ENCODE data around the gene AMBP.
"Not testable (repeated sequence)": the region's sequence is repeated elsewhere in the genome, so short reads cannot be mapped to it uniquely, and the experiment has no call there.

AMBP gene

DNA sequence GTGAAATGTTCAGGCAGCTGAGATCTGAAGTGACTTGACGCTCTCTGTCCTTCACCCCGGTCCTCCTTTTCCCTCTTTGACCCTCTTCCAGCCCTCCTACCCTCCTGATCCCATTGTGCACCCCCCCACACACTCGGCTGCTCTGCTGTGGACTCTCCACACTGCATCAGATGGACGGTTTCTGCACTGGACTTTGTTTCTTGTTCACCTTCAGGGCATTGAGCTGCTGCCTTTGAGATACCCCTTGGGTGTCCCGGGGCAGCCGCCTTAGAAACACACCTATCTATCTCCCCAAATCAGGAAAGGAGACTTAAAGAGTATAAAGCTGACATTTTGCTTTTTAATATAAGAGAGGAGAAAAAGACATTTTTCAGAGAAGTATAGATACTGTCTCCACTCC is 27.5 kb downstream of the AMBP start:
- DNase-seq (ENCODE audit: low spot score) = no peak

DNA sequence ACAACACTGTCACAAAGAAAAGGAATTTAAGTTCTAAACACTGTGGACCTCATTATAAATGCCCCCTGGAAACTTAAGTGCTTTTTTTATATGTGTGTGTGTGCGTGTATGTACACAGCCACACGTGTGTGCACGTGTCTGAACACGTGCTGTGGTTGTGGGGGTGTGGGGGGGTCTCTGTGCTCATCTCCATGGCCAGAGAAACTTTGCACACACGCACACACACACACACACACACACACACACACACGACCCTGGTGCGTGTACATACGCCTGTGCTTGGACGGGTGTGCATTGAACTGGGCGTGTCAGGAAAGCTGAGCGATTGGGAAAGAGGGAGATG is 27.9 kb downstream of the AMBP start:
- DNase-seq (ENCODE audit: low spot score) = no peak

DNA sequence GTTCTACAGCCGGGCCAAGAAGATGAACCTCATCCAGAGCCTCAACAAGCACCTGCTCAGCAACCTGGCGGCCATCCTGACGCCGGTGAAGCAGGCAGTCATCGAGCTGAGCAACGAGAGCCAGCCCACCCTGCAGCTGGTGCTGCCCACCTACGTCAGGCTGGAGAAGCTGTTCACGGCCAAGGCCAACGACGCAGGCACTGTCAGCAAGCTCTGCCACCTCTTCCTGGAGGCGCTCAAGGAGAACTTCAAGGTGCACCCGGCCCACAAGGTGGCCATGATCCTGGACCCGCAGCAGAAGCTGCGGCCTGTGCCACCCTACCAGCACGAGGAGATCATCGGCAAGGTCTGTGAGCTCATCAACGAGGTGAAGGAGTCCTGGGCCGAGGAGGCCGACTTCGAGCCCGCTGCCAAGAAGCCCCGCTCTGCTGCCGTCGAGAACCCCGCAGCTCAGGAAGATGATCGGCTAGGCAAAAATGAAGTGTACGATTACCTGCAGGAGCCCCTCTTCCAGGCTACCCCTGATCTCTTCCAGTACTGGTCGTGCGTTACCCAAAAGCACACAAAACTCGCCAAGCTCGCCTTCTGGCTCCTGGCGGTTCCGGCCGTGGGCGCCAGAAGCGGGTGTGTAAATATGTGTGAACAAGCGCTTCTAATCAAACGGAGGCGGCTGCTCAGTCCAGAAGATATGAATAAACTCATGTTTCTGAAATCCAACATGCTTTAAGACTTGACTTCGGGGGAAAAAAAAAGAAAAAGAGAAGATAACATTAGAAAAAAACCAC is 28.5 kb downstream of the AMBP start:
- DNase-seq (ENCODE audit: low spot score) = no peak

DNA sequence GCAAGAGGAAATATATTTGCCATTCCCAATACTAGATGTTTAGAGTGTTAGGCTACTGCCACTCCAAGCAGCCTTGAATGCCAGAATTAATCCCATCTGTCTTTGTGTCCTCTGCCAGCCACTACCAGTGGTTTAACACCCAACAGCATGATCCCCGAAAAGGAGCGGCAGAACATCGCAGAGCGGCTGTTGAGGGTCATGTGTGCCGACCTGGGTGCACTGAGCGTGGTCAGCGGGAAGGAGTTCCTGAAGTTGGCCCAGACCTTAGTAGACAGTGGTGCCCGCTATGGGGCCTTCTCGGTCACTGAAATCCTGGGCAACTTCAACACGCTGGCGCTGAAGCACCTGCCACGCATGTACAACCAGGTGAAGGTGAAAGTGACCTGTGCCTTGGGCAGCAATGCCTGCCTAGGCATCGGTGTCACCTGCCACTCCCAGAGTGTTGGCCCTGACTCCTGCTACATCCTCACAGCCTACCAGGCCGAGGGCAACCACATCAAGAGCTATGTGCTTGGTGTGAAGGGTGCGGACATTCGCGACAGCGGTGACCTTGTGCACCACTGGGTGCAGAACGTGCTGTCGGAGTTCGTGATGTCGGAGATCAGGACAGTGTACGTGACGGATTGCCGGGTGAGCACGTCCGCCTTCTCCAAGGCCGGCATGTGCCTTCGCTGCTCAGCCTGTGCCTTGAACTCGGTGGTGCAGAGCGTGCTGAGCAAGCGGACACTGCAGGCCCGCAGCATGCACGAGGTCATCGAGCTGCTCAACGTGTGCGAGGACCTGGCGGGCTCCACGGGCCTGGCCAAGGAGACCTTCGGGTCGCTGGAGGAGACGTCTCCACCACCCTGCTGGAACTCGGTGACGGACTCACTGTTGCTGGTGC is 29.3 kb downstream of the AMBP start:
- no peak for DNase-seq (ENCODE audit: low spot score)

DNA sequence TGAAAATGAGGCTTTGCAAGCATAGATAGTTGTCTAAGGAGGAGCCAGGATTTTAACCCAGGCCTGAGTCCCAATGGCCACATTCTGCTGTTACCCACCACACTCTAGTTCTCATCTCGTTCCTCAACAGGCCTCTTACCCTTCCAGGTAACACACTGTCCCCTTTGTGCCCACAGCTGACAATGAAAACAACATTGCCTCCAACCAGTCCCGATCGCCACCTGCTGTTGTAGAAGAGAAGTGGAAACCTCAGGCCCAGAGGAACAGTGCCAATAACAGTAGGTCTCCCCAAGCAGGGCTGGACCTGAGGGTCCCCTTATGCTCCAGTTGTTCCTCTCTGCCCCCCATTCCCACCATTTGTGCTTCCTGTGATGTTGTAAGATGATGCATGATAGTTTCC is 30.4 kb downstream of the AMBP start:
- no peak for DNase-seq (ENCODE audit: low spot score)

DNA sequence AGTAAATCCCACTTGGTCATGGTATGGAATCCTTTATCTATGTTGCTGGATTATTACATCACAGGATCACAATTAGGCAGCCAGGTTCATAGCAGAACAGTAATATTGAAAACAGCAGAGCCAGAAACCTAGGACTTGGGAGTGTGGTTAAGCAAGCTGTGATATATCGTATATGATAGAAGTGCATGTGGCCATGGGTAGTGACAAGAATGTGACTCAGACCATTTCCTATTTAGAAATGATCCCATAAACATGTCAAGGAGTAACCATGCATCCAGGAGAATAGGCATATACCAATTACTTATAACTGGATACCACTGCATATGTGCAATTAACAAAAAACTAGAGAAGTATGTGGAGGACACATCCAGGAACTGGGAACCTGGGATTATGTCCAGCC is 31.2 kb downstream of the AMBP start:
- DNase-seq (ENCODE audit: low spot score) = no peak

DNA sequence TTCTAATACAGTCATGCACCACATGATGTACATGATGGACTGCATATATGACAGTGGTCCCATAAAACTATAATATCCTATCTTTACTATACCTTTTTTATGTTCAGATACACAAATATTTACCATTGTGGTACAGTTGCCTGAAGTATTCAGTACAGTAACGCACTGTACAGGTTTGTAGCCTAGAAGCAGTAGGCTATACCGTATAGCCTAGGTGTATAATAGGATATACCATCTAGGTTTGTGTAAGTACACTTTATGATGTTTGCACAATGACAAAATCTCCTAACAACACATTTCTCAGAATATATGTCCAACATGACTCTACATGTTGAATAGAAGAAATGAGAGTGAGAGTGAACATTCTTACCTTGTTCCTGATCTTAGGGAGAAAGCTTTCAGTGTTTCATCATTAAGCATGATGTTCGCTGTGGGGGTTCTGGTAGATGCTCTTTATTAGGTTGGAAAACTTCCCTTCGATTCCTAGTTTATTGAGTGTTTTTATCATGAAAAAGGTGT is 31.8 kb downstream of the AMBP start:
- DNase-seq (ENCODE audit: low spot score) = no peak

DNA sequence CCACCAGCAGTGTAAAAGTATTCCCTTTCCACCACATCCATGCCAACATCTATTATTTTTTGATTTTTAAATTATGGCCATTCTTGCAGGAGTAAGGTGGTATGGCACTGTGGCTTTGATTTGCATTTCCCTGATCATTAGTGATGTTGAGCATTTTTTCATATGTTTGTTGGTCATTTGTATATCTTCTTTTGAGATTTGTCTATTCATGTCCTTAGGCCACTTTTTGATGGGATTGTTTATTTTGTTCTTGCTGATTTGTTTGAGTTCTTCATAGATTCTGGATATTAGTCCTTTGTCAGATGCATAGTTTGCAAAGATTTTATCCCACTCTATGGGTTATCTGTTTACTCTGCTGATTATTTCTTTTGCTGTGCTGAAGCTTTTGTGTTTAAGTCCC is 34.4 kb downstream of the AMBP start:
- DNase-seq (ENCODE audit: low spot score) = not testable (repeated sequence)

DNA sequence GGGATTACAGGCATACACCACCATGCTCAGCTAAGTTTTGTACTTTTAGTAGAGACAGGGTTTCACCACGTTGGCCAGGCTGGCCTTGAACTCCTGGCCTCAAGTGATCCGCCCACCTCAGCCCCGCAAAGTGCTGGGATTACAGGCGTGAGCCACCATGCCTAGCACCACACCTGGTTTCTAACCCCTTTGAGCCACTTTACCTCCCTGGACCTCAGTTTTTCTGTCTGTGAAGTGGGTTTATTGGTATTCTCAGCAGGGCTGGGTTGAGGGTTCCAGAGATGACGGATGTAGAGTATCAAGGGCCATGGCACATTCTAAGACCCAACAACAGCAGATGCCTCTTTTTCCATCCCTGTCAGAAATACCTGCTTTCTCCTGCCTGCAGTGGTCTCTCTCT is 38.6 kb downstream of the AMBP start:
- no peak for DNase-seq (ENCODE audit: low spot score)

DNA sequence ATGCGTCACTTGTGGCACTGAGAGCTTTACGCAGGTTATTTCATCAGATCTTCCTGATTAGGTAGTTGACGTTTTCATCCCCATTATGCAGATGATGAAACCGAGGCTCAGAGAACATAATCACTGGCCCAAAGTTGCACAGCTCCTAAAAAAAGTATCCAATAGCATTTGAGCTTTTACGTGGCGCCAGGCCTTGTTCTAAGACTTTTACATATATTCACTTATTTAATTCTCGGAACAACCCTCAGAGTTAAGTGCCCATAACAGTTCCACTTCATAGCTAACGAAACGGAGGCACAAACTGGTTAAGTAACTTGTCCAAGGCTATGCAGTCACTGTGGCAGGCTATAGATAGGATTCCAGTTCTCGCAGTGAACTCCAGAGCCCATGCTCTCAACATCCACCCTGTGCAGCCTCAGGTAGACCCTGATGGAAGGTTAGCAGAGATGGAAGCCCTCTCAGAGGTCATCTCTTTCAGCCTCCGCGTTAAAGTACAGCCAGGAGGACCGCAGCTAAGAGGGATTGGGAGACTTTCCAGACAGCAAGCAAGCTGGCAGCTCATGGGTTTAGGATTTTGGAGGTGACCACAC is 39.3 kb downstream of the AMBP start:
- DNase-seq (ENCODE audit: low spot score) = no peak

DNA sequence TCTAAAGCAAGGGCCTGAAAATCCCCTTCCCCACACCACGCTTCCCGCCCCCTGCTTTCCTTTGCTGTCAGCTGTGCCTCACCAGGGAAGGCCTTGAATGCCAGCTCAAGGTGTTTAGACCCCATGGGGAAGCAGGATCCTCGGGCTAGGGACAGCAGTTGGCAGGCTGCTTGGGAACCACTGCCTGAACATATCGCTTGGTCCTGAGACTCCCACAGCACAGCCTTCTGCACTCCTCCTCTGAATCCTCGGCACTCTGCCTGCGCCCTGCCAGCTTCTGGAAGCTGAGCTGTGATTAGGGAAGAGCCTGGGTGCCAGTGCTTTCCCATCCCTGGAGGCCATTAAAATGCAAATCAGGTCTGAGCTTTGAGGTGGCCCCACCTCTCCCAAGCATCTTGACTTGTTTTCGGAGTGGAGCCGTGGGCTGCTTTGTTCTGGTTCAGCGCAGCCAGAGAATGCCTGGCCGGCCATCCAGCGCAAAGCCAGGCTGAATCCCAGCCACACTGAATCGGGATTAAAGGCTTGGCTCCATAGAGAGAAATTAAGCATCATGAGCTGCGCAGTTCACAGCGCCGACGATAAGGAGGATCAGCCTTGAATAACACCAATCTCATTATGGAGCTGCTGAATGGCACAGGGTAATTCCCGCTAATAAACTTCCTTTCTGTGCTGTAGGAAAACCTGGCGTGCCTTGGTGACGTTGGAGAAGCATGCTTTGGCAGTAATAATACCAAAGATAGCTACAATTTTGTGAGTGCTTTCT is 40.0 kb downstream of the AMBP start:
- DNase-seq (ENCODE audit: low spot score) = peak; percentile 1

DNA sequence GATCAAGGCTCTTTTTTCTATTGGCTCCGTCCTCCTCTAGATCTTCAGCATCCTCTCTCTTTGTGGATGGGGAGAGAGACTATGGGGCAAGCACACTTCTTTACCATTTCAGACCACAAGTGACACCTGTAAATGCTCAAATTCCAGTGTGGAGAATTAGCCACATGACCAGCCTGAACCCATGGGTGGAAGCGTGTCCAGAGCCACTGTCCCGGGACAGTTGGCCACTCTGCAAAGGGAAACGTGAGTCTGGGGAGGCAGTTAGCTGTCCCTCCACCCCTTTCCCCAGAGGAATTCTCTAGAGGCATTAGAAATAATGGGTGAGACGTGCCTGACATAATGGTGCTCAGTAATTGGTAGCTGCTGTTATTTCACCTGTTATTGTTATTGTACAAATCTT is 40.9 kb downstream of the AMBP start:
- no peak for DNase-seq (ENCODE audit: low spot score)

DNA sequence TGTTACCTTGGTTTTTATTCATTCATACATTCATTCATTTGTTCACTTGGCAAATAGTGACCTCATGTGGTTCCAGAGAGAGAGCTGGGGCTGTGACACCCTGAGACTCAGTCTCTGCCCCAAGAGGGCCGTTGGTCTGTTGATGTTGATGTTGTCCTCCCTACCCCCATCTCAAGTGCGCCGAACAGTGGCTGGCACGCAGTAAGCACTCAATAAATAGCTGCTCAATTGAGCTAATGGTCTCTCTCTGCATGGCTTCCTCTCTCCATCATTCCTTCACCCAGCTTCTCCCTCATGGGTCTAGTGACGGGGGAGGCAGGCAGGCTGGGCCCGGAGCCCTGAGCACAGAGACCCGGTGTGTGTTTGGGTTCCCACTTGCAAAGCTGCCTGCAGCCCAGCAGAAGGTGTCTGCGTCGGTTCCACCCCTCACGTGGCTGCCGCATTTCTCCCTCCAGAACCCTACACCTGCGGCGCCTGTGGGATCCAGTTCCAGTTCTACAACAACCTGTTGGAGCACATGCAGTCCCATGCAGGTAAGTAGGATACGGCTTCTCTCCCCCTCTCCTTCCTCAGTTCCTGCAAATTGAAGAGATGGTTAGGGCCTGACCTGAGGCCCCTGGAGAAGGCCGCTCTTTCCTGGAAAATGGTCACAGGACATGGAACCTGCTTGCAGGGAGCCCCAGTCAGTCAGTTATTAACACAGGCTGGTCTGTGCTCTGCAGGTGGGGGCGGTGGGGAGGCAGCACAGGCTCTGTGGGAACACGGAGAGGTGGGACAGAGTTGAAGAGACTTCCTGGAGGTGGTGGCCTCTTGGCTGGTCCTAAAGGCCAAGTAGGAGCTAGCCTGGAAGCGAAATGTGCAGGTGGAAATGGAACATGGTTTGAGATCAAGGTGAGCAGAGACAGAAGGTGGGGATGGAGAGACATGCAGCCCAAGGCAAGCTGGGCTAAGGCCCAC is 42.0 kb downstream of the AMBP start:
- DNase-seq (ENCODE audit: low spot score) = no peak

DNA sequence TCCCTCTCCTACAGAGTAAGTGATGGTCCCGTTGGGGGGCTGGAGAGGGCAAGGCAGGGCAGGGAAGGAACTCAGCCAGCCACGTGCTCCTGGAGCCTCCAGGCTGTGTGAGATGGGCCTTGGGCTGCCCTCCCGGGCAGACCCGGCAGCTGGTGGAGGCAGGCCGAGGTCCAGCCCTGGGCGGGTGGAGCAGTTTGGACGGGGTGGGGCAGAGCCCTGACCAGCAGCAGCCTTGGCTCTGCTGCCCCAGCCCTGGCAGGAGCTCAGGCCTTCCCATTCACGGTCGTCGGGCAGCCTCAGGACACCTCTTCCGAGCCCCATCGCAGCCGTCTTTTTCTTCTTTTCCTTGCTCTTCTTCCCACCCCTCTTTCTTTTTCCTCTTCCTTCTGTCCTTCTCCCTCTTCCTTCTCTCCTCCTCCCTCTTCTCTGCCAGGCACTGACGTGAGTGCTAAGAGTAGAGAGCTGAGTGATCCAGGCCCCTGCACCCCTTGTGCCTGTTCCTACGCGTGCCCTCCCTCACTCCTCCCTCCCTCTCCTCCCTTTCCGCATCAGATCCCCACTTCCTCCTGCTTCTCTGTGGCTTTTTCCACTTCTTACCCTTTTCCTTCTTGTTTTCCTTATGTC is 42.8 kb downstream of the AMBP start:
- DNase-seq (ENCODE audit: low spot score) = no peak

DNA sequence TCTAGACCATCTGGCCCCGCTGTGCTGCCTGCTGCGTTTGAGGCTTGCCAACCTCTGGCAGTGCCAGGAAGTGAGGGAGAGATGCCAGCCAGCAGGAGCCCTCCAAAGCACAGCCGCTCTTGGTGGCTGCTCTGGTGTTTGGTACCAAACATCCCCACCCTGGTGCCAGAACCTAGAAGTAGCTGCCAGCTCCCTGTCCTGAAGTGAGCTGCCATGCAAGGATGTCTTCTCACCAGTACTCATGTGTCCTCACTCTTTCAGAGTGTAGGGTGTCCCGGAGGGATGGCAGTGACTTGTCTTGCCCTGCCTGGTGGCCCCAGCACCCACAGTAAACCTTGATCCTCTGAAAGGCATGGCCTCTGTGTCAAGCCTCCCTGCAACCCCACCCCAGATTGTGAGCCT is 43.4 kb downstream of the AMBP start:
- peak; percentile 15 for DNase-seq (ENCODE audit: low spot score)

DNA sequence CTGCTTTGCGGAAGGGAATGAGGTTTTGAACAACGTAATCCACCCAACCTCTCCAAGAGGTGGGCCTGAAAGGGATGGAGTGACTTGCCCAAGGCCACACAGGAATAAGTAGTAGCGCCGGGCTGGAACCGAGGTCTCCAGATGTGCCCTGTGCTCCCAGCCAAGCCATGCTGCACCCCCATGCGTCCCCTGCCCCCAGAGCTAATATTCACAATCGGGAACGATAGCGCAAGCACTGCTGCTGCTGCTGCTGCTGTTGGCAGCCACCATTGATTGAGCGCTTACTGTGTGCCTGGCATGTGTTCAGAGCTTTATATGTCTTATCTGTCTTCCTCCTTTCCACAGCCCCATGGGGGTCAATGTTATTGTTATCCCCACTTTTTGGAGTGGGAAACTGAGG is 43.9 kb downstream of the AMBP start:
- no peak for DNase-seq (ENCODE audit: low spot score)

DNA sequence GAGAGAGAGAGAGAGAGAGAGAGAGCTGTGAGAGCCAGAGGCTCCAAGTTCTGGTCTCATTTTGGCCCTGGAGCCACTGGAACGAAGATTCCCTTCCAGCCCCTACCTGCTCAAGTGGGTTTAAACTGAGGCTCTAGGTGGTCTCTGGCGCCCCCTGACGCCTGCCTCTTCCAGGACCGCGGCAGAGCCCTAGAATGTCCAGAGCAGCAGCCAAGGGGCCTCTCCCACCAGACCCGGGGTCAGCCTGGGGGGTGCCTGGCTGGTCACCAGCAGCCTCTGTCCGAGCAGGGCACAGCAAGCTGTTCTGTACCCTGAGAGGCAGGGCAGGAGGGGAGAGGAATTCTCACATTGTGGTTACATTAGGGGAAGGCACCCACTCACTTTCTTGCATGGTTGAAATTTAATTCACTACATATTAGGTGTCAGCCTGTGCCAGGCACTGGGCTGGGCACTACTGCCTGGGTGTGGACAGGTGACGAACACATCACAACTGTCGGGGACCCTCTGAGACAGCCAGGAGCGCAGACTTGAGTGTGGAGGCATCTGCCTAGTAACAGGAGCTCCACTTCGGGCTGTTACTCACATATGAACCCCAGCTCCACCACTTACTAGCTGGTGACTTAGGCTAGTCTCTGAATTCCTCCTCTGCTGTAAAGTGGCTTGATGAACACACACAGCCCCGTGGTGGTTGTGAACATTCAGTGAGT is 44.5 kb downstream of the AMBP start:
- peak; percentile 14 for DNase-seq (ENCODE audit: low spot score)

DNA sequence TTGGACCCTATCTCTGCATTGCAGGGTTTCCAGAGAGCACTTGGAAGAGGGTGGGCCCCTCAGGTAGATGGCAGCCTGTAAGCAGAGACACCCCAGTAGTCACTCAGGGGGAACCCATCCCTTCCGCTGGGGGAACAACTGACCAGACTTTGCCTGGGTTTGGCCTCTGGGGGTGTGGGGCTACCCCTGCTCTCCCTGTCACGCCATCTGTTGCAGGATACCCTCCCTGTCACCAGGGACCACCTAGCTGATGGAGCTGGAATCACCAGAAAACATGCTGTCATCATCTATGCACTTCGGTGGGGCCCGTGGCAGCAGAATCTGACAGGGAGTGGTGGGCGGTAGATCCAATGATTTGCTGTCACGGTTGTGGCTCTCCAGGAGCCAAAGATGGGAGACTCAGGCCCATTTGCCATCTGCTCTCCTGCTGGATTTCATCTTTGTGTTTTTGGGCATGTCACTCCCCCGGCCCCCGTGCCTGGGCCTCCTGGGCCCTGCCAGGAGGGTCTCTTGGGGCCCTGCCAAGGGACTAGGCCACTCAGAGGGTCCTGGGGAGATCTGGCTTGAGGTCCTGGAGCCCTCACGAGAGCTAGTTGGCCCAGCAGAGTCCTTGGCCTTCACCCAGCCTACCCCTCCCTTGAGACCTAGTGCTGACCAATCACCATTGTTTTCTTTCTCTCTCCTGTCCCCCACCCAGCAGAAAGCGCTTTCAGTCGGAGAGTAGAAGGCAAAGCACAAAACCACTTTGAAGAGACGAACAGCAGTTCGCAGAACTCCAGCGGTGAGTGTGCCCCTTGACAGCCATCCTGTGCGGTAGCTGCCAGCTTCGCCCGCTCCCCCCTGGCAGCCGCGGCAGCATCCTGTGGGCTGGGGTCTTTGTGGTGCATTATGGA is 45.9 kb downstream of the AMBP start:
- no peak for DNase-seq (ENCODE audit: low spot score)
